NCI-H524 treated with DMSO at 0.1 percent for 48 hours (cell line): ENCODE measurements around the gene INVS.
"Not testable (repeated sequence)": the region's sequence is repeated elsewhere in the genome, so short reads cannot be mapped to it uniquely, and the experiment has no call there.

Source experiments
- DNase-seq: peaks from one replicate; lab custom pipeline; 2025; lab: John Stamatoyannopoulos, UW

The INVS gene, protein sequence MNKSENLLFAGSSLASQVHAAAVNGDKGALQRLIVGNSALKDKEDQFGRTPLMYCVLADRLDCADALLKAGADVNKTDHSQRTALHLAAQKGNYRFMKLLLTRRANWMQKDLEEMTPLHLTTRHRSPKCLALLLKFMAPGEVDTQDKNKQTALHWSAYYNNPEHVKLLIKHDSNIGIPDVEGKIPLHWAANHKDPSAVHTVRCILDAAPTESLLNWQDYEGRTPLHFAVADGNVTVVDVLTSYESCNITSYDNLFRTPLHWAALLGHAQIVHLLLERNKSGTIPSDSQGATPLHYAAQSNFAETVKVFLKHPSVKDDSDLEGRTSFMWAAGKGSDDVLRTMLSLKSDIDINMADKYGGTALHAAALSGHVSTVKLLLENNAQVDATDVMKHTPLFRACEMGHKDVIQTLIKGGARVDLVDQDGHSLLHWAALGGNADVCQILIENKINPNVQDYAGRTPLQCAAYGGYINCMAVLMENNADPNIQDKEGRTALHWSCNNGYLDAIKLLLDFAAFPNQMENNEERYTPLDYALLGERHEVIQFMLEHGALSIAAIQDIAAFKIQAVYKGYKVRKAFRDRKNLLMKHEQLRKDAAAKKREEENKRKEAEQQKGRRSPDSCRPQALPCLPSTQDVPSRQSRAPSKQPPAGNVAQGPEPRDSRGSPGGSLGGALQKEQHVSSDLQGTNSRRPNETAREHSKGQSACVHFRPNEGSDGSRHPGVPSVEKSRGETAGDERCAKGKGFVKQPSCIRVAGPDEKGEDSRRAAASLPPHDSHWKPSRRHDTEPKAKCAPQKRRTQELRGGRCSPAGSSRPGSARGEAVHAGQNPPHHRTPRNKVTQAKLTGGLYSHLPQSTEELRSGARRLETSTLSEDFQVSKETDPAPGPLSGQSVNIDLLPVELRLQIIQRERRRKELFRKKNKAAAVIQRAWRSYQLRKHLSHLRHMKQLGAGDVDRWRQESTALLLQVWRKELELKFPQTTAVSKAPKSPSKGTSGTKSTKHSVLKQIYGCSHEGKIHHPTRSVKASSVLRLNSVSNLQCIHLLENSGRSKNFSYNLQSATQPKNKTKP

DNA sequence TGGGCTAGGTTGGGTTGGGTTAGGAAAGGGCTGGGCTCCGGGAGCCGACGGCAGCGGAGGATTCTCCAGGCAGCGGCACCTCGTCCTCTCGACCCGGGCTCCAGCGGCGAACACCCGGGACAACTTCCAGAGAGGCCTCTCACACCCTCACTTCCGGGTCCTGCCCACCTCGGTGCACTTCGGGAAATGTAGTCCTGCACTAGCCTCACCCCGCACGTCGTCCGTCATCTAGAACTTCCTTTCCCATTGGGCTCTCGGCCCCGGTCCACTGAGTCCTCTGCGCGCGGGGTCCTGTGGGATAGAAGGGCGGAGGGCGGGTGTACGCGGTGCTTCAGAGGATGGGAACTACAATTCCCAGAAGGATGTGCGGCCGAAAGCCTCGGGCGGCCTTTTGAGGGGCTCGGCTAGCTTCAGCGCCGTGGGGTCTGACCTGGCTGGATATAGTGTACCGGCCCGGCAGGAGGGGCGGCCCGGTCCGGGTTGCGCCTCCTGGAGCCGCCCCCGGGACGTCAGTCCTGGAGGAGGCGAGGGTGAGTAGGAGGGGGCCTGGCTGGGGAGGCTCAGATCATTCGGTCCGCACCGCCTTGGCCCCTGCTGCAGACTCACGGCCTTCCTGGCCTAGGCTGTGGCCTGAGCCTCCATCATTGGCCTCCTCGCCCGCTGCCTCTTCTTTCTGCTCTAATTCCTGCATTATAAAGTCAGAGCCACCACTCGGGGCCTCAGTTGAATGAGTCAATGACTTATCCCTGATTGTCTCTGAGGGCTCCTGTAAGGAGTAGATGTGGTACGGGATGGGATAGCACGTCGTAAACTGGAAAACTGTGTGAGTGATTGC lies at the start of gene INVS, which contains the start of gene ERP44:
INVS (plus strand) TSS at position 357 of the 835 bp plus-strand sequence. CDS start 5,279 bp downstream, outside the sequence.
ERP44 (minus strand) TSS at position 114 of the 835 bp plus-strand sequence. CDS start 160 bp downstream, outside the sequence.
- DNase-seq = peak; percentile 99

DNA sequence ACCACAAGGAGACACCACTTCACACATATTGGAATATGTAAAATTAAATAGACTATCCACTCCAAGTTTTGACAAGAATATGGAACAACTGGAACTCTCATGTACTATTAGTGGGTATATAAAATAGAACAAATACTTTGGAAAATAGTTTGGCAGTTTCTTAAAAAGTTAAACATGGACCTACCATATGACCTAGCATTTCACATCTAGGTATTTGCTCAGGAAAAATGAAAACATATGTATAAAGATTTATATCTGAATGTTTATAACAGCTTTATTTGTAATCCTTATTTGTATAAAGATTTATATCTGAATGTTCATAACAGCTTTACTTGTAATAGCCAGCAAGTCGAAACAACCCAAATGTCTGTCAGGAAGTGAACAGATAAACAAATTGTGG lies 49.5 kb upstream of the INVS start:
- DNase-seq = no peak

DNA sequence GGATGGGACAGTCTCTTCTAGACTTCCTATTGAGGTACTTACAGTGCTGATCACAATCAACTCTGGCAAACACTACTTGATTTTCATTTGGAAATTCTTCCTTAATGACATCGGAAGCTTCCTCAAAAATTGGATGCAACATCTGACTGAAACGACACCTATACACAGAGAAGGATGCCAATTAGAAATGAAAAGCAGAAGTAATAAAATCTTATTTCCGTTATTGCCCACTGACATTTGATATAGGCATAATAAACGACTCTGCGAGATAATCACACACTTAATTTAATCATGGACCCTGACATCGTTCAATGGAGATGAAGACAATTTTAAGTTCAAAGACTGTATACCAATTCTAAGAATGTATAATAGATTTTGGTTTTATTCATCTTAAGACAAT lies 46.7 kb upstream of the INVS start:
- no peak for DNase-seq

DNA sequence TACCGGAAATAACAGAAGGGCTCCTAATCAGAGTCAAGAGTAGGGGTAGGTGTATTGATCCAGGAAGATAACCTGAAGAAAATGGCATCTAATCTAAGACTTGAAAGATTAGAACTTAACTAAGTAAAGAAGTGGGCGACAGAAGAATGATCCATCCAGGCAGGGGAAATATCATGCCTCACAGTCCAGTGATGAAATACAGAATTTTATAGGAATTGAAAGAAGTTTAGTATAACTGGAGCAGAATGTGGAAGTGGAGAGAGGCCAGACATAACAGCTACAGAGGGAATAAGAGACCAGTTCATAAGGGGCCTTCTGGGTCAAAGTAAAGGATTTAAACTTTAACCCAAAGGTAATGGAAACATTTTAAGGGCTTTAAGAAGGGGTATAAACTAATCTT lies 42.5 kb upstream of the INVS start:
- DNase-seq = no peak

DNA sequence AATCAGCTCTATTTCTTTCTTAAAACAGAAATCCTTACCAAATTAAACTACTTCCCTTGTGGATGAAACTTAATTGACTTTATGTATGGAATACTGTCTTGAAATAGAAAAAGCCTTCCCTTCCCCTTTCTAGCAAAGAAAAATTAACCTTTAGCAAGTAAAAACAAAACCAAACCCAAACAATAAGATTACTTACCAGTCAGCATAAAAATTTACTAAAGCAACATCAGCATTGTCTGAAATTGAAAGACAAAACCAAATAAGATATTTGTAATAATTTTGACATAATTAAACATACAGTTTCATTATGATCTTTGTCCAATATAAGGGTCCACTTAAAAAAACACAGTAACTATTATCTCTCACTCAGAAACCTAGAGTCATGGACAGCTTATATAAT lies 41.4 kb upstream of the INVS start:
- no peak for DNase-seq

DNA sequence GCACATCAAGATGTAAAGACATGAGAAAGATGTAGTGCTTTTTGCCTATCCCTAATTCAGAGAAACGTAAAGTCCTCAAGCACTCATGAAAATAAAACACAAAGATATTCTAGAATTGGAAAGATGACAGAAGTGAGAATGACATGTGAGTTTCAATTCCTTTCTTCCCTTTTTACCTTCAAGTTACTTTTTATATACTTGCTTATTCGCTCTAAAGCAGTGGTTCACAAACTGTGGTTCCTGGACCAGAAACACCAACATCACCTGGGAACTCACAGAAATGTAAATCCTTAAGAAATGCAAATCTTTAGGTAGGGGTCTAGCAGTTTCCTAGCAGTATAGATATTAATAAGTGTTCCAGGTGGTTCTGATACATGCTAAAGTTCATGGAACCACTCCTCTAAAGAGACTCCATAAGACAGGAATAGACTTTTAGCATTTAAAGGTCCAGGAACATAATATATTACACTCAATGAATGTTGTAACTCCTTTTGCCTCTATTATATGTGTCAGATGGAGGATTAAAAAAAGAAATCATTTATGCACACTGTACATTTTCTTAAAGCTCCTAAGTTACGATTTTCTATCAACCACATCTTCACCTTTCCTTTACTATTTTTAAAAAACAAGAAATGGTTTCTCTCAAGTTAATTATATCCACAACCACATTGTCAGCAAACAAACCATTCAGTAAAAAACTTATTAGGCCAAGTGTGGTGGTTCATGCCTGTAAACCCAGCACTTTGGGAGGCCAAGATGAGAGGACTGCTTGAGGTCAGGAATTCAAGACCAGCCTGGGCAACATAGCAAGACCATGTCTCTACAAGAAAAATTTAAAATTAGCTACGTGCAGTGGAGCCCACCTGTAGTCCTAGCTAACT lies 40.1 kb upstream of the INVS start:
- no peak for DNase-seq

DNA sequence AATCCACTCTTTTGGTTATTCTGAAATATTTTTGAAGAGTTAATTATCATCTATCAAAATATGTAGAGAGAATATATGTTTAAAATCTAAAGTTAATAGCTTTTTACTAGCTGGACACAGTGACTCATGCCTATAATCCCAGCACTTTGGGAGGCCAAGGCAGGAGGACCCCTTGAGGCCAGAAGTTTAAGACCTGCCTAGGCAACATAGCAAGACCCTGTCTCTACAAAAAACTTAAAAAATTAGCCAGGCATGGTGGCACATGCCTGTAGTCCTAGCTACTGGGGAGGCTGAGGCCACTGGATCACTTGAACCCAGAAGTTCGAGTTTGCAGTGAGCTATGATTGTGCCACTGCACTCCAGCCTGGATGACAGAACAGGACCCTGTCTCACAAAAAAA lies 36.4 kb upstream of the INVS start:
- not testable (repeated sequence) for DNase-seq

DNA sequence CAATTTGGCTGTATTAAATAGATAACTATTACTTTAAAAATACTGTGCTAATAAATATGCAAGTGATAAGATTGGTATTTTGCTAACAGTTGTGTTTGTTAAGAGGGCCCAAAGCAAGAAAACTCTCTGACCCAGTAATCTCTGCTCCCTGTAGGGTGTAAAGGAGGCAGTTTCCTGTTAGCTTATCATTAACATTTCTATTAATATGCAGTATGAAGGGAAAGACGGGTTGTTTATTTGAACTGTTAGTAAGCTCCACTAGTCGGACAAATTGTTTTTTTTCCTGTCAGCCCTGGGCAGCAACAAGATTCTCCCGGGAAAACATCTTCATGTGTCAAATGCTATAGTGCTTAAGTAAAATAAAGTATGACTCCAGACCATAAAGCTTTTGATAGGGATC lies 35.9 kb upstream of the INVS start:
- DNase-seq = no peak

DNA sequence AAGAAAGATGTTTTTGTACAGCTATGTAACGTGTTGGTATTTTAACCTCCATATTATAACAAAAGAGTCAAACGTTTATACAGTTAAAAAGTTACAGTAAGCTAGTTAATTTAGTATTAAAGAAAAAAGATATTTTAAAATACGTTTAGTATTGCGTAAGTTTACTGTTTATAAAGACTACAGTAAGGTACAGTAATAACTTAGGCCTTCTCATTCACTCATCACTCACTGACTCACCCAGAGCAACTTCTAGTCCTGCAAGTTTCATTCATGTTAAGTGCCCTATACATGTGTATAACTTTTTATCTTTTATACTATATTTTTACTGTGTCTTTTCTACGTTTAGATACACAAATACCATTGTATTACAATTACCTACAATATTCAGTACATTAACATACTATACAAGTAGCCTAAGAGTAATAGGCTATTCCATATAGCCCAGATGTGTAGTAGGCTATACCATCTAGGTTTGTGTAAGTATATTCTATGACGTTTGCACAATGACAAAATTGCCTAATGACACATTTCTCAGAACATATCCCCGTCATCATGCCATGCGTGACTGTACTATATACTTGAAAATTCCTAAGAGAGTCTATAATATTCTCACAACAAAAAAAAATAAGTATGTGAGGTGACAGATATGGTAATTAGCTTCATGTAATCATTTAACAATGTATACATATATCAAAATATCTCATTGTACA lies 34.0 kb upstream of the INVS start:
- DNase-seq = no peak

DNA sequence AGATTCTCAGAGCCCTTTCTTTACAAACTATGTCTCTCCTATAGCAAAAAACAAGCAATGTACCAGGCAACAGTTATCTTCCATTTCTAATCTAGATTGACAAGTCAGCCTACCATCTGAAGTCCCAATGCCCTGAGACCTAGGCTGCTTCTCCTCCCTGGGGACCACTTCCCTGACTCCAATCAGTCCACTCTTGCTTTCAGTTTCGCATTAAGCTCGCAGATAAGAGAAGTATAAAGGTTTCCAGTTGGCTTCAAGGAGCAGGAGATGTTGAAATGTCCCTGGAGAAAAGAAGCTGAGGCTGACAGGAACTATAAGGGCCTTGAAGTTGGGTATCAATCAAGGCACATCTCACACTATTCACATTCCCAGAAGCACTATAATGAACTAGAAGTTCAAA lies 32.5 kb upstream of the INVS start:
- DNase-seq = no peak

DNA sequence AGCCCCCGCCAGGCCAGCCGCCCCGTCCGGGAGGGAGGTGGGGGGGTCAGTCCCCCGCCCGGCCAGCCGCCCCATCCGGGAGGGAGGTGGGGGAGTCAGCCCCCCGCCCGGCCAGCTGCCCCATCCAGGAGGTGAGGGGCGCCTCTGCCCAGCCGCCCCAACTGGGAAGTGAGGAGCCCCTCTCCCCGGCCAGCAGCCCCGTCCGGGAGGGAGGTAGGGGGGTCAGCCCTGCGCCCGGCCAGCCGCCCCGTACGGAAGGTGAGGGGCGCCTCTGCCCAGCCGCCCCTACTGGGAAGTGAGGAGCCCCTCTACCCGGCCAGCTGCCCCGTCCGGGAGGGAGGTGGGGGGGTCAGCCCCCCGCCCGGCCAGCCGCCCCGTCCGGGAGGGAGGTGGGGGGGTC lies 31.1 kb upstream of the INVS start:
- not testable (repeated sequence) for DNase-seq

DNA sequence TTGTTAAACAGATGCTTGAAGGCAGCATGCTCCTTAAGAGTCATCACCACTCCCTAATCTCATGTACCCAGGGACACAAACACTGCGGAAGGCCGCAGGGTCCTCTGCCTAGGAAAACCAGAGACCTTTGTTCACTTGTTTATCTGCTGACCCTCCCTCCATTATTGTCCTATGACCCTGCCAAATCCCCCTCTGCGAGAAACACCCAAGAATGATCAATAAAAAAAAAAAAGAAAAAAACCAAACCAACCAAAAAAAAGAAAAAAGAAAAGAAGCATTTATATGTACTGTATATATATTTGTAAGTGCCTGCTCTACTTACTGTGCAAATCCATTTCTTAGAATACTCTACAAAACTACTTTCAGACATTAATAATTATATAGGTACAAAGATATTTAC lies 30.0 kb upstream of the INVS start:
- DNase-seq = not testable (repeated sequence)

DNA sequence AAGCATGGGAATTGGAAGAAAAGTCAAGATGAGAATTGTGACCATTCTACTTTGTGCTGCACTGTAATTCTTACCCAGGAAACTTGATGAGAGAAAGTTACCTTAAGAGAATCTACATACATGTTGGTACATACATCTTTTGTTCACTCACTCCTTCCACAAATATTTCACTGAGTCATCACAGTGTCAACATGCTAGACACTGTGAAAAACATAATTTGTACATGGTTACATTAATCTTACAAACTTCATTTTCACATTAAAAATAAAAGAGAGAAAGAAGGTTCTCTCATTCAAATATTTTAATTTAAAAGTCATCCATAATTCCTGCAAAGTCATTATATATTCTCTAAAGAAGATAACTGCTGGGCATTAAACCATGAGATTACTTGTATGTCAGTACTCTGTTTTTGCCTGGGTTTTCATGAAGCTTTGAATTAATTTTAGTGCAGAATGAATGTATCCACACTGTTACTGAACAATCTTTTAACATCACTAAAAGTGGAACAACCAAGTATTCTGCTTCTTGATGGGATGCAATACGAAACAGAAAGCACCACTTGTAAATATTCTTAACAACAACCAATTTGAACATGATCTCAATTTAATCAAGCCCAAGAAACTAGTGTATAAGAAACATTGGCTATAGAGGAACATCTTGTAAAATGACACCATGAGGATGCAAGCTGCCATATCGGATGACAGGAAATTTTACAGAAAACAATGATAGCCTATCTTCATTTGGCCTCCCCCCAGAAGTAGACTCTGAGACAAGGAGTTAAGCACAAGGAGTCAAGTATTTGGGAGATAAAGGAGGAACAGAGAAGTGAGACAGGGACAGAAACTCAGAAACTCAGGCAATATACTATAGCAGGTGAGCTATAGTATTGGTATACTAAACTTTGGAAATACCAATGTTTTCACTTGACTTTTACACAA lies 28.7 kb upstream of the INVS start:
- peak; percentile 25 for DNase-seq

DNA sequence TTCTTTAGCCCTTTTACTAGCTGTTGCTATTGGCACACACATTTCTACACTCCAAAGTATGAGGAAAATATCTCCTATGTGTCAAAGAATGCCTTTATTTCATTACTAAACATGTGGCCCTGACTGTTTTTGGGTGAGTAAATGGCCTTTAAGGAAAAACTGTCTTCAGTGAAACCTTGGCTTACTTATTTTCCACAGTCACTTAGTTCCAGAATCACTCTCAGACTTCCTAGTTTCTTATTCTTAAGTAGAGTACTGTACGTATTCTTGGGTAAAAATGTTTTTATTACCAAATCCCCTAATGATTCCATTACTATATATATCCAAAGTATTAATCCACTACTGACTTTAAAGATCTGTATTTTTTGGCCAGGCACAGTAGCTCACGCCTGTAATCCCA lies 27.8 kb upstream of the INVS start:
- DNase-seq = no peak

DNA sequence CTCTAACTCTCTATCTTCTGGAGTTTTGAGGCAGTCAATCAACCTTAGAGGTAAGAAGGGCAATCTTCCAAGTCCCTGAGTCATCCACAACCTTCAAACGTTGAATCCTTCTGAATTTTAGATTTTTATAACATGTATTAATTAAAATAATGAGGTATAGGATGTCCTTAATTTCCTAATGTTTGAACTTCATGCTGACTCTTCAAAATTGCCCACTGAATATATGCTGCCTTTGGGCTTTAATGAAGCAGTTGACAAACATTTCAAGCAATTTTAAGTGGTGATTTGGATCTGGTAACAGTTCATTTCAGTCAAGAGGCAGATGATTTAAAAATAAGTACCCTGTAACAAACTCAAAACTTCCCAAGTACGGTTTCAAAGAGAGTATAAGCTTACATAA lies 26.2 kb upstream of the INVS start:
- no peak for DNase-seq

DNA sequence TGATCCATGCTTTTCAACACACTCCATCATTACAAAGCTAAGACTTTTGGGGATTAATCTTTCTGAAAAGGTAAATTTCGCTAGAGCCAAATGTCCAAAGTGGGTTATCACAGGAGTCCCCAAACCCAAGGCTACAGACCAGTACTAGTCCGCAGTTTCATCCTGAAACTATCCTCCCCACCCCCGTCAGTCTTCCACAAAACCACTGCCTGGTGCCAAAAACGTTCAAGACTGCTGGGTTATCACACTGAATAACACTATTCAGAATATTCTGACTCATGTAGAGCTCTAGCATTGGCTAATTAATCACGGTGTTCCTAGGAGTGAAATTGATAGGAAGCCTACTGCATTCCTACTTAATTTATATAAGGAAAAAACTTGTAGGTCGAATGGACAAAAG lies 24.9 kb upstream of the INVS start:
- no peak for DNase-seq

DNA sequence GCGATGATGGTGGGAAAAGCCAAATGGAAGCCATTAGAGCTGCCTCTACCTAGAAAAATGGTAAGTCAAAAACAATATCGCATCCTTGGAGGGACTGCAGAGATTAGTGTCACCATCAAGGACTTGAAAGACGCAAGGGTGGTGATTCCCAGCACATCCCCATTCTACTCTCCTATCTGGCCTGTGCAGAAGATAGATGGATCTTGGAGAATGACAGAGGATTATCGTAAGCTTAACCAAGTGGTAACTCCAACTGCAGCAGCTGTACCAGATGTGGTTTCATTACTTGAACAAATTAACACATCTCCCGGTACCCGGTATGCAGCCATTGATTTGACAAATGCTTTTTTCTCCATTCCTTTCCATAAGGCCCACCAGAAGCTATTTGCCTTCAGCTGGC lies 24.1 kb upstream of the INVS start:
- no peak for DNase-seq

DNA sequence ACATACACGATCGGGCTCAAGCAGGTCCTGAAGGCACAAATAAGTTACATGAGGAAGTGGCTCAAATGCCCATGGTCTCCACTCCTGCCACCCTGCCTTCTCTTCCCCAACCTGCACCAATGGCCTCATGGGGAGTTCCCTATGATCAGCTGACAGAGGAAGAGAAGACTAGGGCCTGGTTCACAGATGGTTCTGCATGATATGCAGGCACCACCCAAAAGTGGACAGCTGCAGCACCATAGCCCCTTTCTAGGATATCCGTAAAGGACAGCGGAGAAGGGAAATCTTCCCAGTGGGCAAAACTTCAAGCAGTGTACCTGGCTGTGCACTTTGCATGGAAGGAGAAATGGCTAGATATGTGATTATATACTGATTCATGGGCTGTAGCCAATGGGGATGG lies 22.8 kb upstream of the INVS start:
- not testable (repeated sequence) for DNase-seq

DNA sequence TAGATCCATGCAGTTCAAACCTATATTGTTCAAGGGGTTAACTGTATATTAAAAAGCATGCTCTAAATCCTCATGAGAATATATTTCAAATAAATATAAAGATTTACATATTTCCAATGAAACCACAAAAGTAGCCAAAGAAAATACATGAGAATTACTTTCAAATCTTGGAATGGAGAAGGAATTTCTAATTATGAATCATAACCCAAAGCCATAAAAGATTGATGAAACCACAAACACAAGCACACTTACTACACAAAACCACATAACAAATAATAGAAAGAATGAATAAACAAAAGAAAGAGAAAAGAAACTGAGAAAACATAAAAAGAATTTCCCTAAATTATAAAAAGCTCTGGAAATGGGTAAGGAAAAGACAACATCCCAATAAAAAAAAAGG lies 16.3 kb upstream of the INVS start:
- no peak for DNase-seq
